Hematopoietic multipotent progenitor cell treated with erythropoietin and hydrocortisone succinate and interleukin-3 and kit ligand, for 6 days (in vitro differentiated cells): ENCODE data around the gene ASPSCR1.
A peak's percentile ranks its signal among the peaks of the same experiment; 100 is the strongest.

Experiments used
- DNase-seq: peaks from one replicate; pipeline ENCODE4 v3.0.0-alpha.2; 2015

Gene ASPSCR1

GRCh38 chr17:81984773-81985410 is 7.5 kb downstream of the ASPSCR1 start:
- DNase-seq, result no peak

DNA sequence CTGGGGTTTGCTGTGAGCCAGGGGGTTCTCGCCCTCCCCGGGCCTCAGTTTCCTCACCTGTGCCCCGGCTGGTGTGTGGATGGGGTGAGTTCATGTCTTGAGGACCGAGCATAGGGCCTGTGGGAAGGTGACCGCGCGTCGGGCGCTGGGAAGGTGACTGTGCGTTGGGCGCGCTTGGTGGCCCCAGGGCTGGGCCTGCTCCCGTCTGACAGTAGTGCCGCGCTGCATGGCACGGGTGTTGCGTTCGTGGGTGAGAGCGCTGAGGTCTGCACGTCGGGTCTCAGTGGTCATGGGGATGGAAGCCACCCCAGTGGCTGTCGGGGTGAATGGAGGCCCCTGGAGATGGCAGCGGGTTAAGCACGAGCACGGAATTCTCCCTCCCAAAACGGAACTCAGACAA is 9.2 kb downstream of the ASPSCR1 start:
- DNase-seq, result no peak

GRCh38 chr17:81987161-81987770 is 9.8 kb downstream of the ASPSCR1 start:
- no peak for DNase-seq

- no peak for DNase-seq
These were observed 13.6 kb downstream of the ASPSCR1 start for GRCh38 chr17:81990836-81991683.

GRCh38 chr17:81991684-81992305 is 14.4 kb downstream of the ASPSCR1 start:
- DNase-seq, result peak; percentile 72

- no peak for DNase-seq
These were observed 15.1 kb downstream of the ASPSCR1 start for GRCh38 chr17:81992306-81993102.

DNA sequence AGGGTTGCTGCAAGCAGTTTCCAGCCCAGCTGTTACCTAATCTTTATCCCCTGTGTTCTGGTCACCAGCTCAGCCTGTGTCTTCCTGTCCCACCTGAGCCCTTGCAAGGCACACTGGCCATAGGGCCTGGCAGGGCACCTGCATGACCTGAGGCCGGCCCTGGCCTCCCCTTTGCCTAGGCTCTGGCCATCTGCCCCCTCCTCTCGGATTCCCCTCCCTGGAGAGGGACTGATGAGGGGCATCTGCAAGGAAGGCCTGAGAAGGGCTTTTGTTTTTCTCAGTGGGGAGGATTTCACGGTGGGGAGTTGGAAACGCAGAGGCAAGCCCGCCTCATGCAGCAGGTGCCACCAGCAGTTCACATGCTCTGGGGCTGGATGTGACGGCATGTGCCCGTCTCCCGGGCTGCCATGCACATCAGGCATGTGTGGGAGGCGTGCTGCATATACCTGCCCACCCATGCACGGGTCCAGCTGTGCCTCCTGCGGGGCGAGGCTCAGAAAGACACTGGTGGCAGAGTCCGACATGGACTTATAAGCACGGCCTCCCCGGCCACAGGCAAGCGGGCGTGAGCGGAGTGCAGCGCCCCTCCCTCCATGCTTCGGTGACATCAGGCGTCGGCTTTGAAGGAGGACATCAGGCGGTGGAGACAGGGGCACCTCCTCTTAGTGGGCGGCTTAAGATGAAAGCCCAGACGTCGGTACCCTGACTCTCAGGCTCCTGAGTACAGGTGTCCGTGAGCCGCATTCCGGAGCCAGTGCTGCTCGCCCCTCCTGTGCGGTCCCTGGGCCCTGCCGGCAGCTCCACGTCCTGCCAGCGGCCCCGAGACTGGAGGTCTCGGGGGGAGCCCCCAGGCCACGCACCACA is 16.5 kb downstream of the ASPSCR1 start:
- DNase-seq, result no peak

DNA sequence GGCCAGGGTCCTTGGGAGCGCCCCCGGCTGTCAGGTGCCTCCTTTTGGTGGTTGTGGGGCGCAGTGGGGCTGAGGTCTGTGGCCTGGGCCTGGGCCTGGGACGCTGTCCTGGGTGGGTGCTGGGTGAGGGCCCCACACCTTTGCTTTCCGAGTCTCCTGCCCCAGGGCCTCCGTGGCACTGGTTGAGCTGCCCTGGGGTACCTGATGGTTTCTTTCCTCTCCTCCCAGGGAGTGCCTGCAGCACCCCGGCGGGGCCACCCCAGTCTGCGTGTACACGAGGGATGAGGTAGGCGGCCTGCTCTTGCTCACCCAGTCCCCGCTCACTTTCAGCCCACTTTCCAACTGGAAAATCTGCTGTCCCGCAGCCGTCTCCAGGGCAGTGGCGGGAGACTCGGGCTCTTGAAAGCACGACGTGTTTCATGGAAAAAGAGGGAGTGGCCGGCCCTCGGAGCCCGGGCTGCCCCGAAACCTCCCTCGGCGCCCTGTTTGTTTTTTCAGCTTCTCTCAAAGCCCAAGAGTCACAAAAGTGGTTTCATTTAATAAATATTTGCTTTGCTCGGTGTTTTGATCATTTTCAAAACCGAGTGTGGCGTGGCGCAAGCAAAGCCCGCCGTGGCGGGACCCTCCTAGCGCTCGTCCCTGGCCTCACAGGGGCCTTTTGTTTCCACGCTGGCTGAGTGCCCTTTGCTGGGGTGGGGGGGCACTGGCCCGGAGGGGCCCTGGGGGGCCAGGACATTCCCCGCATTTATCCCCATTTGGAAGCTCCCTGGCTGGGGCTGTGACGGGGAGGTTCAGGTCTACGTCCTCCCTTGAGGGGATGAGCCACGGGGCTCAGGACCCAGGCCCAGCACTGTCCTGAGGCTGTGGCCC is 17.4 kb downstream of the ASPSCR1 start:
- no peak for DNase-seq

GRCh38 chr17:81995463-81996231 is 18.2 kb downstream of the ASPSCR1 start:
- DNase-seq, result no peak

- DNase-seq, result no peak
These were observed 18.9 kb downstream of the ASPSCR1 start for GRCh38 chr17:81996232-81996756.

DNA sequence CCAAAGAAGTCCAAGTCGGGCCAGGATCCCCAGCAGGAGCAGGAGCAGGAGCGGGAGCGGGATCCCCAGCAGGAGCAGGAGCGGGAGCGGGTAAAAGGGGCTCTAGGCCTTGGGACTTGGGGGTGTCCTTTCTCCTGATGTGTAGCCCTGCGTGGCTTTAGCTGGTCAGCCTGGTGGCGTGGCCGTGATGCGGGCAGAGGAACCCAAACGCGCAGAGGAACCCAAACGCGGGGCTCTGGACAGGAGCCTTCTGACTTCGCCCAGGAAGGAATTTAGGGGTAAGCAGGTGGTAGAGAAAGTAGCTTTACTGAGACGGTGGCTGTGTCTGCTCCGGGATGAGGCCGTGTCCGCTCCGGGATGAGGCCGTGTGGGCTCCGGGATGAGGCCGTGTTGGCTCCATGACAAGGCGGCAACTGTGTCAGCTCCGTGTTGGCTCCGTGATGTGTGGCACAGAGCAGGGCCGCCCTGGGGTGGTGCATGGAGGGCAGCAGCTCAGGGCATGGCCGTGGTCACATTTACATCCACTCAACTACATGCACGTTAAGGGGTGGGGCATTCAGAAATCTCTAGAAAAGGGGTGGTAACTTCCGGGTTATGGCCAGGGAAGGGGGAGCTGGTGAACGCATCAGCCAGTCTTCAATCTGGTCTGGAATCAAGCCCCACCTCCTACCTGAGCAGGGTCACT is 19.5 kb downstream of the ASPSCR1 start:
- DNase-seq, result no peak

GRCh38 chr17:81998212-81998611 is 20.8 kb downstream of the ASPSCR1 start:
- DNase-seq, result no peak

DNA sequence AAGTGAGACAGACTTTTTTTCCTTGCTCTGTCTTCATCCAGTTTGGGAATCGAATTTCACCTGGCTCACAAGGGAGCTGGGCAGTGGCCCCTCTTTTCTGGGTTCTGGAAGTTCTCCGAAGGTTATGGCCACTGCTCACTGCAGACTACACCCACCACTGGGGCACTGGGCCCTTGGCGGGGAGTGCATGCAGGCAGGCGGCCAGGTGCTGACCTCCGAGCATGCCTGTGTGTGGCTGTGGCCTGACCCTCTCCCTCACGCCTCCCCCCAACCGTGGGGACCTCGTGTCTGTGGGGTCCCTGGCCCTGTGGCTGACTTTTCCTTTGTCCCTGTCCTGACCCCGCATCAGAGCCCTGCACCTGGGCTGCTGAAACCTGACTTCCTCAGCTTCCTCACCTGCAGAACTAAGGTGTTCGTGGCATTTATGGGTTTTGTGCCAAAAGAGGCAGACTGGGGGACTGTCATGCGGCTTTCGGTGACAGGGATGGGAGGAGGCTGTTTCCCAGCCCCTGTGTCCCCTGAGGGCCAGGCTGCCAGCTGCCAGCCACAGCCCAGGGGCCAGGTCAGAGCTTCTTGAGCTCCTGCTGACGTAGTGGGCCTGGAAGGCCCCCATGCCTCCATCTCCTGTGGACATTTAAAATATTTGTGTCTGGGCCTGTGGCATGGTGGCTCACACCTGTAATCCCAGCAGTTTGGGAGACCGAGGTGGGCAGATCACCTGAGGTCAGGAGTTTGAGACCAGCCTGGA is 21.4 kb downstream of the ASPSCR1 start:
- no peak for DNase-seq

GRCh38 chr17:81999587-81999975 is 22.2 kb downstream of the ASPSCR1 start:
- no peak for DNase-seq

GRCh38 chr17:81999976-82000802 is 22.8 kb downstream of the ASPSCR1 start:
- no peak for DNase-seq

GRCh38 chr17:82000803-82001570 is 23.6 kb downstream of the ASPSCR1 start:
- DNase-seq, result no peak
